GM18502 (cell line): ENCODE data around the gene CYB5B.
A peak's percentile ranks its signal among the peaks of the same experiment; 100 is the strongest.

Experiments used
- ATAC-seq: cut with Tn5 transposase; IDR thresholded peaks from one replicate; pipeline ENCODE4 v1.9.1; 2021; ENCODE audit warnings: mild to moderate bottlenecking; ENCODE audit not compliant: unreplicated experiment, poor library complexity

The CYB5B gene, protein sequence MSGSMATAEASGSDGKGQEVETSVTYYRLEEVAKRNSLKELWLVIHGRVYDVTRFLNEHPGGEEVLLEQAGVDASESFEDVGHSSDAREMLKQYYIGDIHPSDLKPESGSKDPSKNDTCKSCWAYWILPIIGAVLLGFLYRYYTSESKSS

GRCh38 chr16:69424053-69424934 is at the start of gene CYB5B:
Gene CYB5B, plus strand, starts transcription at chr16:69424619. Its CDS starts 65 bp downstream, at chr16:69424684.
- ATAC-seq, result peak; percentile 97

DNA sequence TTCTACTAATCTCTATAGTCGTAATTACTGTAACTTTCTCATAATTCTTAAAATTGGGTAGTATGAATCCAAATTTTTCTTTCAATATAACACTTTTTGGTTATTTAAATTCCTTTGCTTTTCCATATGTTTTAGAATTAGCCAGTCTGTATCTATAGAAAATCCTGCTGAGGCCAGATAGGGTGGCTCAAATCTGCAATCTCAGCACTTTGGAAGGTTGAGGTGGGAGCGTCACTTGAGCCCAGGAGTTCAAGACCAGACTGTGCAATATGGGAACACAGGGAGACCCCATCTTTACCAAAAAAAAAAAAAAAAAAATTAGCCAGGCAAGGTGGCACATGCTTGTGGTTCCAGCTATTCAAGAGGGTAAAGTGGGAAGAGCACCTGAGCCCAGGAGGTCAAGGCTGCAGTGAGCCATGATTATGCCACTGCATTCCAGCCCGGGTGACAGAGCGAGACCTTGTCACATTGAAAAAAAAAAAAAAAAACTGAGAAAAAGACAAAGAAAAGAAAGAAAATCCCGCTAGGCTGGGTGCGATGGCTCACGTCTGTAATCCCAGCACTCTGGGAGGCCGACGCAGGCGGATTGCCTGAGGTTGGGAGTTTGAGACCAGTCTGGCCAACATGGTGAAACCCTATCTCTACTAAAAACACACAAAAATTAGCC is 47.9 kb upstream of the CYB5B start:
- ATAC-seq, result no peak

- no peak for ATAC-seq
Observed at GRCh38 chr16:69378036-69378435, 46.4 kb upstream of the CYB5B start.

GRCh38 chr16:69378760-69379159 is 45.7 kb upstream of the CYB5B start:
- no peak for ATAC-seq

GRCh38 chr16:69381231-69381630 is 43.2 kb upstream of the CYB5B start:
- ATAC-seq, result no peak

GRCh38 chr16:69382421-69382820 is 42.0 kb upstream of the CYB5B start:
- no peak for ATAC-seq

GRCh38 chr16:69384974-69385373 is 39.4 kb upstream of the CYB5B start:
- ATAC-seq, result no peak

- no peak for ATAC-seq
Observed at GRCh38 chr16:69386596-69386995, 37.8 kb upstream of the CYB5B start.

- no peak for ATAC-seq
Observed at GRCh38 chr16:69393898-69394849, 30.2 kb upstream of the CYB5B start.

DNA sequence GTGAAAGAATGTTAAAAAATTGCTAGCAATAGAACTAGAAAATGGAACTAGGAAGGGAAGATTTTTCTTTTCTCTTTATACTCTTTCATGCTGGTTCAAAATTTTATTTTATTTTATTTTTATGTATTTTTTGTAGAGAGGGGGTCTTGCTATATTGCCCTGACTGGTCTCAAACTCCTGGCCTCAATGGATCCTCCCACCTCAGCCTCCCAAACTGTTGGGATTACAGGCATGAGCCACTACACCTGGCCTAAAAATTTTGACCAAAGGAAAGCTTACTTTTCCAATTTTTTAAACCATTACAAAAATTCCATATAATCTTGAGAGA is 28.6 kb upstream of the CYB5B start:
- ATAC-seq, result no peak

GRCh38 chr16:69396187-69397061 is 28.0 kb upstream of the CYB5B start:
- no peak for ATAC-seq

DNA sequence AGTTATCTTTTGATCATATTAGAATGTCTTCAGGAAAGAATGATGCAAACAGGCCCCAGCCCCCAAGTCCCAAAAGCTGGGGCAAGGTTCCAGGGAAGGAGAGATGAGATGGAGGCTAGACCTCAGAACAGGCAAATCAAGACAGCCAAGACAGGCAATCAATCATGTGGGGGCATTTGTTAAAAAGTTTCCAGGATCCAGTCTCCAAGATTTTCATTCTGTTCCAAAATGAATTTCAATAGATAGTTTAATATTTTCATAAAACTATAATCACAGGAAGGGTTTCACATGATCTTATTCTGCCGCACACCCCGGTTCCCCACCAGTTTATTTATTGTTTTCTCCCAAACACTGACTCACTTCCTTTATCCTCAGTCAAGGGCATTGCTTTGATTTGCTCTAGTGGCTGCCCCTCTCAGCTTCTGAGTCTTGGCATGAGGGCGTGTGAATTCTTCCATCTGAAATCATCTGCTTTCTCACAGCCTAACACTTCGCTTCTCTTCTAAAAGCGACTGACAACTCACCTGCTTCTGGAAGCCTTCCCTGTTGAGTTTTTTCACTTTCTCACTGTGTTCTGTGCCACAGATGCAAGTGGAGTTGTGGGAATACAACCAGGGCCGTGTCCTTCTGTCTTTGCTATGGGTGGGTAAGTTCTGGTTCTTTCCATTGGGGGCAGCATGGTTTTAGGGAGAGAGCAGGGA is 26.4 kb upstream of the CYB5B start:
- no peak for ATAC-seq

GRCh38 chr16:69399361-69399760 is 25.1 kb upstream of the CYB5B start:
- no peak for ATAC-seq

GRCh38 chr16:69402439-69402838 is 22.0 kb upstream of the CYB5B start:
- ATAC-seq, result no peak

DNA sequence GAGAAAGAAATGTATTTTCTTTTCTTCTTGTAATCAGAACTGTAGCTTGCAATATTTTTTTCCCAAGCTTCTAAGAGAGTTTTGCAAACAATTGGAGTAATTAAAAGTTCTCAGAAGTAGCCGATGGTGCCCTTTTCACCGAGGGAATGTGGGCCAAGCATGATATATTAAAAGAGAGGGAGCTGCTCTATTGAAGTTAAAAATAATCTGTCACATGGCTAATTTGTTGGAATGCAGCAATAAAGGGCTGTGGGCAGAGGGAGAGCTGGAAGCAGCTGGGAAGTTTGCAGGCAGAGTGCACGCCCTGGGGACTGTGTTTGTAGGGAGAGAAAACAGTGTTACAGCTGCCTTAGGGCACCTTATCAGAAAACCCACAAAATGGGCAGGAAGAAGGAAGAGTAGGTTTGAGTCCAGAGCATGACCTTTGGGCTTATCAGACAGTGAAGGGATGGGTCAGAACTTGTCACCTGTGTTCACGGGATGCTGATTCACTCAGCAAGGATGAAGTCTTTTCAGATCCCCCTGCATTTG is 20.1 kb upstream of the CYB5B start:
- no peak for ATAC-seq

DNA sequence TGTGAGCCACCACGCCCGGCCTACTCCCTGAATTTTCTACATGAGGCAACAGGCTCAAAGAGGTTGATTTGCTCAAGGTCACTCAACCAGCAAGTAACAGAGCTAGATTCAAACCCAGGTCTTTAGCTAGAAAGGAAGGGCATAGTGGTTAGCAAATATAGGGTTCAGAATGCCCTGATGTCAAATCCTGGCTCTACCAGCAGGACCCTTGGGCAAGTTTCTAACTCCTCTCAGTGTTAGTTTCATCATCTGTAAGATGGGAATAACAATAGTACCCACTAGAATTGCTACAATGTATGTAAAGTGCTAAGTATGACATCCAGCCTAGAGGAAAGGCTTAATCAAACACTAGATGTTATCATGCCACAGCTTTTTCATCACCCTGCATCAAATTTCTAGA is 19.1 kb upstream of the CYB5B start:
- ATAC-seq, result no peak

GRCh38 chr16:69405757-69406156 is 18.7 kb upstream of the CYB5B start:
- no peak for ATAC-seq

GRCh38 chr16:69406780-69407331 is 17.6 kb upstream of the CYB5B start:
- ATAC-seq, result no peak
